NCI-H69 (cell line): ENCODE results near the gene ARHGAP42.
A peak's percentile ranks its signal among the peaks of the same experiment; 100 is the strongest.
"Not testable (repeated sequence)": the region's sequence is repeated elsewhere in the genome, so short reads cannot be mapped to it uniquely, and the experiment has no call there.

Experiments
- DNase-seq: peaks from one replicate; lab custom pipeline; 2025; lab: John Stamatoyannopoulos, UW

Gene ARHGAP42

GRCh38 chr11:100687054-100687629, at the start of gene ARHGAP42:
Gene ARHGAP42, plus strand, starts transcription at chr11:100687288. Its CDS starts 391 bp downstream, at chr11:100687679.
- peak; percentile 71 for DNase-seq

- peak; percentile 76 for DNase-seq
Measured at GRCh38 chr11:100637706-100638105, 49.4 kb upstream of the ARHGAP42 start.

- DNase-seq, result no peak
Measured at GRCh38 chr11:100638648-100639047, 48.4 kb upstream of the ARHGAP42 start.

GRCh38 chr11:100639140-100639539, 47.9 kb upstream of the ARHGAP42 start:
- DNase-seq, result peak; percentile 53

GRCh38 chr11:100640071-100640470, 47.0 kb upstream of the ARHGAP42 start:
- peak; percentile 31 for DNase-seq

- peak; percentile 67 for DNase-seq
Measured at GRCh38 chr11:100640646-100641045, 46.4 kb upstream of the ARHGAP42 start.

- DNase-seq, result no peak
Measured at GRCh38 chr11:100641456-100641855, 45.6 kb upstream of the ARHGAP42 start.

GRCh38 chr11:100646545-100646944, 40.5 kb upstream of the ARHGAP42 start:
- DNase-seq, result no peak

GRCh38 chr11:100647861-100648260, 39.2 kb upstream of the ARHGAP42 start:
- DNase-seq, result peak; percentile 36

GRCh38 chr11:100663583-100663982, 23.5 kb upstream of the ARHGAP42 start:
- no peak for DNase-seq

- DNase-seq, result no peak
Measured at GRCh38 chr11:100663996-100664395, 23.1 kb upstream of the ARHGAP42 start.

GRCh38 chr11:100666816-100667215, 20.3 kb upstream of the ARHGAP42 start:
- DNase-seq, result not testable (repeated sequence)

GRCh38 chr11:100667449-100667848, 19.6 kb upstream of the ARHGAP42 start:
- no peak for DNase-seq

- no peak for DNase-seq
Measured at GRCh38 chr11:100670140-100670539, 16.9 kb upstream of the ARHGAP42 start.

- DNase-seq, result no peak
Measured at GRCh38 chr11:100671471-100671870, 15.6 kb upstream of the ARHGAP42 start.

GRCh38 chr11:100672498-100673033, 14.5 kb upstream of the ARHGAP42 start:
- peak; percentile 25 for DNase-seq

- DNase-seq, result no peak
Measured at GRCh38 chr11:100673063-100673462, 14.0 kb upstream of the ARHGAP42 start.

GRCh38 chr11:100674212-100674611, 12.9 kb upstream of the ARHGAP42 start:
- no peak for DNase-seq

GRCh38 chr11:100675115-100675650, 11.9 kb upstream of the ARHGAP42 start:
- DNase-seq, result no peak

GRCh38 chr11:100676901-100677300, 10.2 kb upstream of the ARHGAP42 start:
- DNase-seq, result peak; percentile 8

GRCh38 chr11:100677796-100678195, 9.3 kb upstream of the ARHGAP42 start:
- no peak for DNase-seq

GRCh38 chr11:100680070-100680469, 7.0 kb upstream of the ARHGAP42 start:
- DNase-seq, result peak; percentile 19

- DNase-seq, result peak; percentile 91
Measured at GRCh38 chr11:100681064-100681502, 6.0 kb upstream of the ARHGAP42 start.
